ENCODE data around the gene KHNYN.

GRCh38 chr14:24403294-24403998 is 26.3 kb upstream of the KHNYN start:
- TF ChIP-seq POLR2A (IDR thresholded peaks at IDR 0.05) (no peak), CTCF (IDR thresholded peaks at IDR 0.05) (no peak), EP300 (IDR thresholded peaks at IDR 0.05) (no peak)

Data from ovary (tissue), 3 donors.